Erythroblast (primary cell): Measurements from ENCODE around the gene SCRN2.

Experiments
- GATA1 ChIP-seq: IDR thresholded peaks from 2 replicates; pipeline ENCODE4 v1.6.1; 2011; ENCODE audit warnings: low read depth, mild to moderate bottlenecking, control low read depth, low read length, moderate library complexity
- POLR2A ChIP-seq: IDR thresholded peaks from 2 replicates; pipeline ENCODE4 v1.6.1; 2011; ENCODE audit warnings: mild to moderate bottlenecking, low read length

GRCh38 chr17:47850692-47851573 lies 9.9 kb upstream of the SCRN2 start, which contains the start of gene SP6:
- no peak for TF ChIP-seq POLR2A
- TF ChIP-seq GATA1 = no peak
